Measurements from ENCODE around the gene CUL4A. TPM values are rescaled to one million over a fixed set of nuclear protein-coding genes. Genes with fewer than 3 reads are reported as not detected.
"Not testable (repeated sequence)": the region's sequence is repeated elsewhere in the genome, so short reads cannot be mapped to it uniquely, and the experiment has no call there.

CUL4A gene
- total and polyA plus RNA-seq, 7 donors = 75.4 to 180 (median 135) TPM

DNA sequence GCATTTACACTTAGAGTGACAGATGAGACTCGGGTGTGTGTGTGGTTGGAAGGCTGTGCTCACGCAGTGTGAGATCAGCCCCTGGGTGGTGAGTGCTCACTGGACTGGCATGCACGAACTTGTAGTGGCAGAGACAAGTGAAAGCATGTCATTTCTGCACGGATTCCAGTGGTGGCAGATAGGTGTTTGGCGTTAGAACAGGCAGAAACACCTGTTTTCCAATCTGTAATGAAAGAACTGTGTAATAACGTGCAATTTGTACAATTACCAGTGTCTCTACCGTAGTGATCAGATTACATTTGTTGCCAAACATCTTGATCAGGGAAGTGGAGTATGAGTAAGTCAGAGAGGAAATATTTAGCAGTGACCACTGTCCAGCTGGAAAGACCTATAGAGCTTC, 95.8 kb downstream of the CUL4A start:
- Histone ChIP-seq H3K27me3 (ENCODE audit: insufficient read depth in 3 of 3, low read length in 2 of 3) (no peaks in the 10 kb centered on the region), H3K27ac (peak overlapping the region; percentile 74), H3K4me3 (no peak overlapping the region), H3K4me1 (peaks cover 54% of the 10 kb centered on the region), H3K36me3 (ENCODE audit: insufficient read depth in 1 of 2, low read depth in 1 of 2) (peaks cover 2 to 39% of the 10 kb centered on the region in 2 donors), H3K9me3 (no peaks in the 10 kb centered on the region)
- ATAC-seq = peak; percentile 81 to 94 (median 87)
- intact Hi-C loops (cut with DNase I) = no loop called here
- TF ChIP-seq, protein P1, sequence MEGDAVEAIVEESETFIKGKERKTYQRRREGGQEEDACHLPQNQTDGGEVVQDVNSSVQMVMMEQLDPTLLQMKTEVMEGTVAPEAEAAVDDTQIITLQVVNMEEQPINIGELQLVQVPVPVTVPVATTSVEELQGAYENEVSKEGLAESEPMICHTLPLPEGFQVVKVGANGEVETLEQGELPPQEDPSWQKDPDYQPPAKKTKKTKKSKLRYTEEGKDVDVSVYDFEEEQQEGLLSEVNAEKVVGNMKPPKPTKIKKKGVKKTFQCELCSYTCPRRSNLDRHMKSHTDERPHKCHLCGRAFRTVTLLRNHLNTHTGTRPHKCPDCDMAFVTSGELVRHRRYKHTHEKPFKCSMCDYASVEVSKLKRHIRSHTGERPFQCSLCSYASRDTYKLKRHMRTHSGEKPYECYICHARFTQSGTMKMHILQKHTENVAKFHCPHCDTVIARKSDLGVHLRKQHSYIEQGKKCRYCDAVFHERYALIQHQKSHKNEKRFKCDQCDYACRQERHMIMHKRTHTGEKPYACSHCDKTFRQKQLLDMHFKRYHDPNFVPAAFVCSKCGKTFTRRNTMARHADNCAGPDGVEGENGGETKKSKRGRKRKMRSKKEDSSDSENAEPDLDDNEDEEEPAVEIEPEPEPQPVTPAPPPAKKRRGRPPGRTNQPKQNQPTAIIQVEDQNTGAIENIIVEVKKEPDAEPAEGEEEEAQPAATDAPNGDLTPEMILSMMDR (IDR thresholded peaks at IDR 0.05) = no peak
- WGBS, 3 donors = 23 to 42% (median 24%) methylated on average over 7 of the region's 7 CpGs
- DNase-seq = peak in 1 of 2 donors; percentile 56

DNA sequence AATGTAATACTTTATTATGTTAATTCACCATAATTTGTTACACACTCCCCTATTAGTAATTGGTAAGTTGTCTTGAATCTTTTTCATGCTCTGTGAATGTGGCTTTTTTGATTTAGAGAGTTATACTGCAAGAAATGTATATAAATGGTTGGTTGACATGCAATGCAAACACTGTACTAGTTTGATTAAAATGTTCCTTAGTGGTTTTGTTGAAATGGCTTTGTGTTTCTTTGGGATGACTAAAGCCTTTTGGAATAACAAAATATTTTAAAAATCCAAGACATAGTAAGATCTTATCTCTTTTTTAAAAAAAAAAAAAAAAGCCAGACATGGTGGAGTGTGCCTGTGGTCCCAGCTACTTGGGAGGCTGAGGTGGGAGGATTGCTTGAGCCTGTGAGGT, 98.1 kb downstream of the CUL4A start:
- ATAC-seq = no peak
- TF ChIP-seq, protein P1 (IDR thresholded peaks at IDR 0.05) = no peak
- Histone ChIP-seq H3K4me1 (peaks cover 39% of the 10 kb centered on the region), H3K27me3 (ENCODE audit: insufficient read depth in 3 of 3, low read length in 2 of 3) (no peaks in the 10 kb centered on the region), H3K9me3 (no peaks in the 10 kb centered on the region), H3K27ac (no peak overlapping the region), H3K4me3 (no peak overlapping the region), H3K36me3 (ENCODE audit: insufficient read depth in 1 of 2, low read depth in 1 of 2) (peaks cover 6 to 57% of the 10 kb centered on the region in 2 donors)
- intact Hi-C loops (cut with DNase I) = no loop called here
- no peak for DNase-seq

DNA sequence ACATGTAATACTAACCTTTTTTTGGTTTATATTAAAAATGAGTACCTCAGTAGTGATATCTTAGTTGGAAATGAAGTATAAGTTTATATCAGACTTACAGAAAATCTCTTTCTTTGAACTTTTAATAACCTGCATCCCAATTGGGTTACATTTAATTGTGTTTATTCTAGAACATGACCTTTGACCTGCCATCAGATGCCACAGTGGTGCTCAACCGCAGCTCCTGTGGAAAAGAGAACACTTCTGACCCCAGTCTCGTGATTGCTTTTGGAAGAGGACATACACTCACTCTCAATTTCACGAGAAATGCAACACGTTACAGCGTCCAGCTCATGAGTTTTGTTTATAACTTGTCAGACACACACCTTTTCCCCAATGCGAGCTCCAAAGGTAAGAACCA, 100.1 kb downstream of the CUL4A start:
- peaks cover 6 to 66% of the 10 kb centered on the region in 2 donors for H3K36me3 ChIP-seq (ENCODE audit: insufficient read depth in 1 of 2, low read depth in 1 of 2)
- DNase-seq = no peak
- H3K27me3 ChIP-seq (ENCODE audit: insufficient read depth in 3 of 3, low read length in 2 of 3) = no peaks in the 10 kb centered on the region
- peaks cover 20% of the 10 kb centered on the region for H3K4me1 ChIP-seq
- no peak for ATAC-seq
- H3K4me3 ChIP-seq = no peak overlapping the region
- no peak overlapping the region for H3K27ac ChIP-seq
- intact Hi-C loops (cut with DNase I) = no loop called here
- WGBS, 3 donors = 90 to 93% (median 90%) methylated on average over 6 of the region's 6 CpGs
- H3K9me3 ChIP-seq = no peaks in the 10 kb centered on the region
- TF ChIP-seq, protein P1 (IDR thresholded peaks at IDR 0.05) = no peak

DNA sequence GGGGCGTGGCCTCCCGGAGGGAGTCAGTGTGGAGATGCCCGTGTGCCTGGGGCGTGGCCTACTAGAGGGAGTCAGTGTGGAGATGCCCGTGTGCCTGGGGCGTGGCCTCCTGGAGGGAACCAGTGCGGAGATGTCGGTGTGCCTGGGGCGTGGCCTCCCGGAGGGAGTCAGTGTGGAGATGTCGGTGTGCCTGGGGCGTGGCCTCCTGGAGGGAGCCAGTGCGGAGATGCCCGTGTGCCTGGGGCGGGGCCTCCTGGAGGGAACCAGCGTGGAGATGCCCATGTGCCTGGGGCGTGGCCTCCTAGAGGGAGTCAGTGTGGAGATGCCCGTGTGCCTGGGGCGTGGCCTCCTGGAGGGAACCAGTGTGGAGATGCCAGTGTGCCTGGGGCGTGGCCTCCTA, 104.7 kb downstream of the CUL4A start:
- 94 to 96% (median 95%) methylated on average over 19 to 20 of the region's 20 CpGs for WGBS, 3 donors
- DNase-seq; ATAC-seq; H3K27ac ChIP-seq; H3K9me3 ChIP-seq; H3K4me1 ChIP-seq; H3K27me3 ChIP-seq (ENCODE audit: insufficient read depth in 3 of 3, low read length in 2 of 3); H3K4me3 ChIP-seq; intact Hi-C loops (cut with DNase I): not testable (repeated sequence)
- H3K36me3 ChIP-seq (ENCODE audit: insufficient read depth in 1 of 2, low read depth in 1 of 2) = peaks cover 4 to 76% of the 10 kb centered on the region in 2 donors

DNA sequence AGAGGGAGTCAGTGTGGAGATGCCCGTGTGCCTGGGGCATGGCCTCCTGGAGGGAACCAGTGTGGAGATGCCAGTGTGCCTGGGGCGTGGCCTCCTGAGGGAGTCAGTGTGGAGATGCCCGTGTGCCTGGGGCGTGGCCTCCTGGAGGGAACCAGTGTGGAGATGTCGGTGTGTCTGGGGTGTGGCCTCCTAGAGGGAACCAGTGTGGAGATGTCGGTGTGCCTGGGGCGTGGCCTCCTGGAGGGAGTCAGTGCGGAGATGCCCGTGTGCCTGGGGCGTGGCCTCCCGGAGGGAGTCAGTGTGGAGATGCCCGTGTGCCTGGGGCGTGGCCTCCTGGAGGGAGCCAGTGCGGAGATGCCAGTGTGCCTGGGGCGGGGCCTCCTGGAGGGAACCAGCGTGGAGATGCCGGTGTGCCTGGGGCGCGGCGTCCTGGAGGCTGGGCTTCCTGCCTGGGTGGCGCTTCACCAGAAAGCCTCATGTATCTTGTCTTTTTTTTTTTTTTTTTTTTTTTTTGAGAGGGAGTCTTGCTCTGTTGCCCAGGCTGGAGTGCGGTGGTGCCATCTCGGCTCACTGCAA, 105.6 kb downstream of the CUL4A start:
- 90 to 91% (median 90%) methylated on average over 21 to 23 of the region's 23 CpGs for WGBS, 3 donors
- H3K36me3 ChIP-seq (ENCODE audit: insufficient read depth in 1 of 2, low read depth in 1 of 2) = peaks cover 6 to 76% of the 10 kb centered on the region in 2 donors
- H3K27me3 ChIP-seq (ENCODE audit: insufficient read depth in 3 of 3, low read length in 2 of 3); ATAC-seq; H3K27ac ChIP-seq; intact Hi-C loops (cut with DNase I); H3K4me1 ChIP-seq; H3K9me3 ChIP-seq; H3K4me3 ChIP-seq: not testable (repeated sequence)
- DNase-seq = peak in 1 of 2 donors; percentile 10

DNA sequence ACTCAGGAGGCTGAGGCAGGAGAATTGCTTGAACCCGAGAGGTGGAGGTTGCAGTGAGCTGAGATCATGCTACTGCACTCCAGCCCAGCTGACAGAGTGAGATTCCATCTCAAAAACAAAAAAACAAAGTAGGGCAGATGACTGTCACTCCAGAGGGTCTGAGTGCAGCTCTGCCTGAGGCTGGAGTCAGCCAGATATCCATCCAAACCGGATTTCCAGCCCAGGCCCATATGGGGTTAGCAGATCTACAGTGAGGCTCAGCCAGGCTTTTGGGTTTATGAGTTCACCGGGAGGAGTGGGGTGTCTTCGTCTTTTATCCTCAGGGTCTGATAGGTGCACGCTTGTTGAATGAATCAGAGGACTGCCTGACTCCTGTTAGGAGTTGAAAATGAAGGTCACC, 106.6 kb downstream of the CUL4A start:
- no peak for ATAC-seq
- TF ChIP-seq, protein P1 (IDR thresholded peaks at IDR 0.05) = no peak
- H3K27ac ChIP-seq = no peak overlapping the region
- 88 to 97% (median 88%) methylated on average over 5 of the region's 5 CpGs for WGBS, 3 donors
- H3K36me3 ChIP-seq (ENCODE audit: insufficient read depth in 1 of 2, low read depth in 1 of 2) = peaks cover 6 to 76% of the 10 kb centered on the region in 2 donors
- H3K4me1 ChIP-seq = no peaks in the 10 kb centered on the region
- peak in 1 of 2 donors; percentile 35 for DNase-seq
- intact Hi-C loops (cut with DNase I) = no loop called here
- H3K4me3 ChIP-seq = no peak overlapping the region
- H3K27me3 ChIP-seq (ENCODE audit: insufficient read depth in 3 of 3, low read length in 2 of 3) = no peaks in the 10 kb centered on the region
- H3K9me3 ChIP-seq = no peaks in the 10 kb centered on the region
